Vagina (tissue), 2 donors: ENCODE data around the gene PBLD. TPM values are rescaled to one million over a fixed set of nuclear protein-coding genes. Genes with fewer than 3 reads are reported as not detected.
A peak's percentile ranks its signal among the peaks of the same experiment; 100 is the strongest.

Experiments
- DNase-seq, 2 donors: peaks; one replicate each; pipeline ENCODE4 v3.0.0-alpha.2; 2017; ENCODE audit errors: extremely low spot score in 2 of 2
- H3K27ac ChIP-seq: fragments of 200-600 bp; sonication (generic); one replicate; pipeline ENCODE4 v1.5.1; 2019
- H3K27me3 ChIP-seq: fragments of 200-600 bp; sonication (generic); one replicate; pipeline ENCODE4 v1.5.1; 2019
- H3K36me3 ChIP-seq, 2 donors: fragments of 200-600 bp; sonication (generic); one replicate each; pipeline ENCODE4 v1.5.1; 2017 to 2019
- H3K4me1 ChIP-seq: fragments of 200-600 bp; sonication (generic); one replicate; pipeline ENCODE4 v1.5.1; 2019
- H3K4me3 ChIP-seq, 2 donors: fragments of 200-600 bp; sonication (generic); 1 replicate in 1 of 2; 2 replicates in 1 of 2; pipeline ENCODE4 v1.5.1; 2016 to 2019
- H3K9me3 ChIP-seq: fragments of 200-600 bp; sonication (generic); one replicate; pipeline ENCODE4 v1.5.1; 2019
- CTCF ChIP-seq, 3 experiments: fragments of 450-650 bp in 2 of 3; fragments of 200-600 bp in 1 of 3; sonication (generic) in 1 of 3; IDR thresholded peaks; one replicate each; pipeline ENCODE4 v1.5.1; 2017 to 2019; ENCODE audit warnings: antibody characterized with exemption in 3 of 3, mild to moderate bottlenecking in 2 of 3, moderate library complexity in 2 of 3
- POLR2A ChIP-seq, 2 donors: fragments of 450-650 bp; IDR thresholded peaks; one replicate each; pipeline ENCODE4 v1.6.1; 2017; ENCODE audit warnings: antibody characterized with exemption in 2 of 2, mild to moderate bottlenecking in 2 of 2, moderate library complexity in 2 of 2
- POLR2AphosphoS5 ChIP-seq, 2 donors: sonication (generic); formaldehyde crosslinking; IDR thresholded peaks; one replicate each; pipeline ENCODE4 v1.9.0; 2017; ENCODE audit warnings: antibody characterized with exemption in 2 of 2, mild to moderate bottlenecking in 2 of 2, low read depth in 1 of 2; ENCODE audit not compliant: insufficient read depth in 1 of 2
- intact Hi-C: fragments of 100-400 bp; cut with DNase I; formaldehyde crosslinking; loops from one replicate; pipeline ENCODE4 v1.15.1; 2023
- total RNA-seq: library from RNA; depleted of rRNA; stranded (reverse); fragments of >200 nt; gene quantifications from one replicate; pipeline ENCODE4 v1.2.3, GENCODE V29; 2016

The PBLD gene
- total RNA-seq, 1 donor from 2014 or later = 1.2 TPM

GRCh38 chr10:68336754-68337351, 4.1 kb upstream of the PBLD start:
- H3K27me3 ChIP-seq = no peaks in the 10 kb centered on the region
- H3K4me1 ChIP-seq = peaks cover 46% of the 10 kb centered on the region
- peak overlapping the region in 1 of 2 donors; percentile 2 for H3K4me3 ChIP-seq
- no peaks in the 10 kb centered on the region for H3K9me3 ChIP-seq
- intact Hi-C loops = loop anchor here (10.0 kb wide), 1 partner anchor 568 kb away; the partner anchor contains the start of gene DDX50
- no peak for DNase-seq
- no peak overlapping the region for H3K27ac ChIP-seq
- TF ChIP-seq POLR2AphosphoS5 (IDR thresholded peaks at IDR 0.05; ENCODE audit: insufficient read depth in 1 of 2, low read depth in 1 of 2) (no peak), CTCF (IDR thresholded peaks at IDR 0.05) (no peak), POLR2A (IDR thresholded peaks at IDR 0.05) (no peak)
- H3K36me3 ChIP-seq = peaks cover 0 to 41% of the 10 kb centered on the region in 2 donors

- Histone ChIP-seq H3K9me3 (no peaks in the 10 kb centered on the region), H3K36me3 (peaks cover 0 to 21% of the 10 kb centered on the region in 2 donors), H3K4me1 (peaks cover 56% of the 10 kb centered on the region), H3K27ac (peak overlapping the region; percentile 100), H3K4me3 (peak overlapping the region; percentile 97 to 98), H3K27me3 (no peaks in the 10 kb centered on the region)
- intact Hi-C loops = loop anchor here (10.0 kb wide), 1 partner anchor 570 kb away; the partner anchor contains the start of gene DDX50
- TF ChIP-seq POLR2AphosphoS5 (IDR thresholded peaks at IDR 0.05; ENCODE audit: insufficient read depth in 1 of 2, low read depth in 1 of 2) (no peak), CTCF (IDR thresholded peaks at IDR 0.05) (no peak), POLR2A (IDR thresholded peaks at IDR 0.05) (no peak)
- no peak for DNase-seq
These were observed 2.1 kb upstream of the PBLD start for GRCh38 chr10:68334672-68335467.

GRCh38 chr10:68333440-68334431, 1.0 kb upstream of the PBLD start:
- Histone ChIP-seq H3K9me3 (no peaks in the 10 kb centered on the region), H3K4me3 (peak overlapping the region; percentile 97 to 98), H3K36me3 (peaks cover 0 to 10% of the 10 kb centered on the region in 2 donors), H3K27ac (peak overlapping the region; percentile 100), H3K27me3 (no peaks in the 10 kb centered on the region), H3K4me1 (peaks cover 67% of the 10 kb centered on the region)
- intact Hi-C loops = loop anchor here (2.0 to 10.0 kb wide), 2 partner anchors 449 to 571 kb away; partner anchors contain the start of genes DDX50 and SIRT1
- DNase-seq = no peak
- no peak for TF ChIP-seq POLR2AphosphoS5 (IDR thresholded peaks at IDR 0.05; ENCODE audit: insufficient read depth in 1 of 2, low read depth in 1 of 2)
- TF ChIP-seq POLR2A (IDR thresholded peaks at IDR 0.05) = no peak
- TF ChIP-seq CTCF (IDR thresholded peaks at IDR 0.05) = no peak

GRCh38 chr10:68333058-68333395, 299 bp upstream of the PBLD start:
- TF ChIP-seq POLR2A (IDR thresholded peaks at IDR 0.05) (no peak), POLR2AphosphoS5 (IDR thresholded peaks at IDR 0.05; ENCODE audit: insufficient read depth in 1 of 2, low read depth in 1 of 2) (no peak), CTCF (IDR thresholded peaks at IDR 0.05) (no peak)
- Histone ChIP-seq H3K9me3 (no peaks in the 10 kb centered on the region), H3K36me3 (peaks cover 0 to 3% of the 10 kb centered on the region in 2 donors), H3K4me1 (peaks cover 65% of the 10 kb centered on the region), H3K27ac (peak overlapping the region; percentile 100), H3K4me3 (peak overlapping the region; percentile 97 to 98), H3K27me3 (no peaks in the 10 kb centered on the region)
- intact Hi-C loops = loop anchor here (2.0 to 10.0 kb wide), 2 partner anchors 448 to 572 kb away; partner anchors contain the start of genes DDX50 and SIRT1
- no peak for DNase-seq
